GM23338 (cell line): ENCODE data around the gene FNDC3B. TPM values are rescaled to one million over a fixed set of nuclear protein-coding genes. Genes with fewer than 3 reads are reported as not detected.

Experiments
- ATAC-seq: fragments of 200-7000 bp; cut with Tn5 transposase; 3 replicates; pipeline ENCODE4 v1.9.1; 2020
- DNase-seq: peaks from one replicate; pipeline ENCODE4 v3.0.0-alpha.2; 2015; ENCODE audit warnings: low spot score
- H2AFZ ChIP-seq: fragments of 200-600 bp; sonication (generic); 2 replicates; pipeline ENCODE4 v1.8.0; 2016; ENCODE audit warnings: antibody characterized with exemption, mild to moderate bottlenecking, moderate library complexity
- H3F3A ChIP-seq: fragments of 200-600 bp; sonication (generic); replicated peaks from 2 replicates; pipeline ENCODE4 v1.8.0; 2017; ENCODE audit warnings: antibody characterized with exemption, mixed run types, low read depth
- H3K27ac ChIP-seq: fragments of 200-600 bp; sonication (generic); 2 replicates; pipeline ENCODE4 v1.6.1; 2016; ENCODE audit warnings: low read depth
- H3K27me3 ChIP-seq: fragments of 200-600 bp; sonication (generic); 2 replicates; pipeline ENCODE4 v1.8.0; 2016; ENCODE audit warnings: mild to moderate bottlenecking, mixed run types, moderate library complexity; ENCODE audit not compliant: insufficient read depth
- H3K36me3 ChIP-seq: fragments of 200-600 bp; sonication (generic); 2 replicates; pipeline ENCODE4 v1.8.0; 2016; ENCODE audit warnings: mild to moderate bottlenecking; ENCODE audit not compliant: insufficient read depth
- H3K4me1 ChIP-seq: fragments of 200-600 bp; sonication (generic); 2 replicates; pipeline ENCODE4 v1.8.0; 2016; ENCODE audit warnings: mild to moderate bottlenecking, moderate library complexity; ENCODE audit not compliant: insufficient read depth
- H3K4me2 ChIP-seq: fragments of 200-600 bp; sonication (generic); 2 replicates; pipeline ENCODE4 v1.7.1; 2017; ENCODE audit warnings: mixed run types
- H3K4me3 ChIP-seq: fragments of 200-600 bp; sonication (generic); 2 replicates; pipeline ENCODE4 v1.6.1; 2016; ENCODE audit warnings: mixed run types
- H3K79me2 ChIP-seq: fragments of 200-600 bp; sonication (generic); replicated peaks from 2 replicates; pipeline ENCODE4 v1.8.0; 2017; ENCODE audit warnings: mild to moderate bottlenecking; ENCODE audit not compliant: insufficient read depth
- H3K9me2 ChIP-seq: fragments of 200-600 bp; sonication (generic); 2 replicates; pipeline ENCODE4 v1.8.0; 2017; ENCODE audit not compliant: insufficient read depth
- H4K20me1 ChIP-seq: fragments of 200-600 bp; sonication (generic); replicated peaks from 2 replicates; pipeline ENCODE4 v1.8.0; 2017; ENCODE audit warnings: mild to moderate bottlenecking; ENCODE audit not compliant: insufficient read depth
- H3K27ac Mint-ChIP-seq: 2 replicates; pipeline ENCODE4 v1.8.0; 2020; ENCODE audit warnings: inconsistent platforms, mild to moderate bottlenecking, moderate library complexity, mixed read lengths
- H3K27me3 Mint-ChIP-seq: 3 replicates; pipeline ENCODE4 v1.8.0; 2022; ENCODE audit warnings: low read depth, mild to moderate bottlenecking, moderate library complexity, mixed read lengths, inconsistent platforms; ENCODE audit not compliant: insufficient read depth, poor library complexity
- H3K36me3 Mint-ChIP-seq: 3 replicates; pipeline ENCODE4 v1.8.0; 2021; ENCODE audit warnings: low read depth, mild to moderate bottlenecking, inconsistent platforms, moderate library complexity, mixed read lengths
- H3K4me1 Mint-ChIP-seq: 3 replicates; pipeline ENCODE4 v1.8.0; 2020; ENCODE audit warnings: mild to moderate bottlenecking, inconsistent platforms, mixed read lengths
- H3K4me3 Mint-ChIP-seq: 3 replicates; pipeline ENCODE4 v1.8.0; 2021; ENCODE audit warnings: moderate library complexity, mild to moderate bottlenecking, inconsistent platforms, mixed read lengths
- H3K9me3 Mint-ChIP-seq: 3 replicates; pipeline ENCODE4 v1.8.0; 2020; ENCODE audit warnings: moderate library complexity, mild to moderate bottlenecking, inconsistent platforms, mixed read lengths
- CREB1 ChIP-seq: fragments of 250-450 bp; sonication (Bioruptor Pico); IDR thresholded peaks from 2 replicates; pipeline ENCODE4 v1.5.0; 2020; ENCODE audit warnings: low read depth, mild to moderate bottlenecking, moderate library complexity
- EZH2 ChIP-seq: fragments of 200-600 bp; sonication (generic); IDR thresholded peaks from one replicate; pipeline ENCODE4 v1.8.0; 2017; ENCODE audit warnings: antibody characterized with exemption, mild to moderate bottlenecking, low read depth; ENCODE audit not compliant: unreplicated experiment
- EZH2phosphoT487 ChIP-seq: fragments of 200-600 bp; sonication (generic); IDR thresholded peaks from one replicate; pipeline ENCODE4 v1.8.1; 2018; ENCODE audit warnings: antibody characterized with exemption; ENCODE audit not compliant: unreplicated experiment
- JUNB ChIP-seq: IDR thresholded peaks from one replicate; pipeline ENCODE4 v1.6.1; 2016; ENCODE audit warnings: antibody characterized with exemption; ENCODE audit not compliant: unreplicated experiment
- NANOG ChIP-seq: IDR thresholded peaks from 2 replicates; pipeline ENCODE4 v1.6.1; 2016; ENCODE audit warnings: antibody characterized with exemption, borderline replicate concordance
- STAT1 ChIP-seq: IDR thresholded peaks from one replicate; pipeline ENCODE4 v1.6.1; 2016; ENCODE audit warnings: antibody characterized with exemption; ENCODE audit not compliant: unreplicated experiment
- ZNF114 ChIP-seq: fragments of 250-450 bp; sonication (Bioruptor Pico); IDR thresholded peaks from 2 replicates; pipeline ENCODE4 v1.5.0; 2020; ENCODE audit warnings: mild to moderate bottlenecking, moderate library complexity
- ZNF331 ChIP-seq: fragments of 250-450 bp; sonication (Bioruptor Pico); IDR thresholded peaks from 2 replicates; pipeline ENCODE4 v1.5.0; 2020; ENCODE audit warnings: low read depth, mild to moderate bottlenecking, moderate library complexity
- polyA plus RNA-seq: library from polyadenylated mRNA; unstranded; fragments of >200 nt; fragmentation: Nextera tagmentation; extraction: Ambion mirVana; gene quantifications from 2 replicates; pipeline ENCODE4 v1.2.1, GENCODE V29; 2016
- total RNA-seq: library from RNA; depleted of rRNA; stranded (reverse); fragments of >200 nt; shearing (Covaris generic); gene quantifications from 2 replicates; pipeline ENCODE4 v1.2.3, GENCODE V29; 2014
- TF ChIP-seq, protein P1 (sequence below): IDR thresholded peaks from 2 replicates; pipeline ENCODE4 v1.6.1; 2016; ENCODE audit warnings: antibody characterized with exemption
- TF ChIP-seq, protein P2 (sequence below): IDR thresholded peaks from one replicate; pipeline ENCODE4 v1.6.1; 2018; ENCODE audit warnings: antibody characterized with exemption; ENCODE audit not compliant: unreplicated experiment
- TF ChIP-seq, protein P3 (sequence below): fragments of 250-450 bp; sonication (Bioruptor Pico); IDR thresholded peaks from 2 replicates; pipeline ENCODE4 v1.5.0; 2020; ENCODE audit warnings: mild to moderate bottlenecking, moderate library complexity

Gene FNDC3B
- total and polyA plus RNA-seq, 2 experiments from 2014 or later = 19.1 to 55.4 TPM

DNA sequence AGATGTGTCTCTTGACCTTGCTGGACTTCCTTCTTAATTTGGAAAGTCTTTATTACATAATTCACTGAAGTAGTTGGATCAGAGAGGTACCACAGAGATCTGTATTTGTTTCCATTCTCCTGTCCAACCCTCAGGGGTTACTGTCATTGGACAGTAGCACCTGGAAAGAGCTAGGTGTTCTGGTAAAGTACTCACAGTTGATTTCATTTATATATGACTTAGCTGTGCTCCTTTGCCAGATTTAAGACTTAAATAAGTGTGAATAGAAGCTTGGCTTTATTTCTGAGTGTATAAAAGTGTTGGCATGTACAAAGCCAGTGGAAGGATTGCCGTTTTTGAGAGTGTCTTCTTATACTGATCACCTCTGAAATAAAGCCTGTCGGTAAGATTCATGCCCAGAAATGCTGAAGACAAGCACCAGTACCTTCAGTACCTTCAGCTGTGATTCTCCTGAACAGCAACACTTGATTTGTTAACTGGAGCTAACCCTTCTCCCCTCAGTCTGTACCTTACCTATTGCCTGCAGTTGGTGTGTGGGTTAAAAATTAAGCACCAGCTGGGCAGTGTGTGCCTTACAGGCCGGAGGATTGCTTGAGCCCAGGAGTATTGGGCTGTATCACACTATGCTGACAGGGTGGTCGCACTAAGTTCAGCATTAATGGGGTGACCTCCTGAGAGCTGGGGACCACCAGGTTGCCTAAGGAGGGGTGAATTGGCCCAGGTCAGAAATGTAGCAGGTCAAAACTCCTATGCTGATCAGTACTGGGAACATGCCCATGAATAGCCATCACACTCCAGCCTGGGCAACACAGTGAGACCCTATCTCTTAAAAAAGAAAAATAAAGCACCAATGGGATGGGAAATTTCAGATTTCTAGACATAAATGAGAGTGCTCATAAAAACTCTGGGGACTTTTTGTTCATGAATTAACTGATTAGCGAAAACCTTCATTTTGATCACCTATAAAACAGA lies 197.7 kb downstream of the FNDC3B start:
- Mint-ChIP-seq H3K4me3 (no peak overlapping the region), H3K27me3 (peaks cover 3% of the 10 kb centered on the region), H3K9me3 (peaks cover 20% of the 10 kb centered on the region), H3K4me1 (peaks cover 4% of the 10 kb centered on the region; the same call in 2 of the 3 replicates), H3K36me3 (peaks cover 36% of the 10 kb centered on the region), H3K27ac (no peak overlapping the region)
- no peaks in the 10 kb centered on the region for H3K9me2 ChIP-seq
- H3K79me2 ChIP-seq = peaks cover 47% of the 10 kb centered on the region
- H3K4me1 ChIP-seq = no peaks in the 10 kb centered on the region
- DNase-seq (no peak), ATAC-seq (no peak)
- no peak overlapping the region for H3K4me3 ChIP-seq
- H3K27me3 ChIP-seq = no peaks in the 10 kb centered on the region
- no peaks in the 10 kb centered on the region for H4K20me1 ChIP-seq
- no peak overlapping the region for H3K27ac ChIP-seq
- TF ChIP-seq, protein P1, sequence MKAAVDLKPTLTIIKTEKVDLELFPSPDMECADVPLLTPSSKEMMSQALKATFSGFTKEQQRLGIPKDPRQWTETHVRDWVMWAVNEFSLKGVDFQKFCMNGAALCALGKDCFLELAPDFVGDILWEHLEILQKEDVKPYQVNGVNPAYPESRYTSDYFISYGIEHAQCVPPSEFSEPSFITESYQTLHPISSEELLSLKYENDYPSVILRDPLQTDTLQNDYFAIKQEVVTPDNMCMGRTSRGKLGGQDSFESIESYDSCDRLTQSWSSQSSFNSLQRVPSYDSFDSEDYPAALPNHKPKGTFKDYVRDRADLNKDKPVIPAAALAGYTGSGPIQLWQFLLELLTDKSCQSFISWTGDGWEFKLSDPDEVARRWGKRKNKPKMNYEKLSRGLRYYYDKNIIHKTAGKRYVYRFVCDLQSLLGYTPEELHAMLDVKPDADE = no peak
- TF ChIP-seq JUNB = no peak
- TF ChIP-seq STAT1 = no peak
- TF ChIP-seq NANOG = no peak
- no peak for TF ChIP-seq ZNF114 (CRISPR knock-in tag)
- TF ChIP-seq, protein P2, sequence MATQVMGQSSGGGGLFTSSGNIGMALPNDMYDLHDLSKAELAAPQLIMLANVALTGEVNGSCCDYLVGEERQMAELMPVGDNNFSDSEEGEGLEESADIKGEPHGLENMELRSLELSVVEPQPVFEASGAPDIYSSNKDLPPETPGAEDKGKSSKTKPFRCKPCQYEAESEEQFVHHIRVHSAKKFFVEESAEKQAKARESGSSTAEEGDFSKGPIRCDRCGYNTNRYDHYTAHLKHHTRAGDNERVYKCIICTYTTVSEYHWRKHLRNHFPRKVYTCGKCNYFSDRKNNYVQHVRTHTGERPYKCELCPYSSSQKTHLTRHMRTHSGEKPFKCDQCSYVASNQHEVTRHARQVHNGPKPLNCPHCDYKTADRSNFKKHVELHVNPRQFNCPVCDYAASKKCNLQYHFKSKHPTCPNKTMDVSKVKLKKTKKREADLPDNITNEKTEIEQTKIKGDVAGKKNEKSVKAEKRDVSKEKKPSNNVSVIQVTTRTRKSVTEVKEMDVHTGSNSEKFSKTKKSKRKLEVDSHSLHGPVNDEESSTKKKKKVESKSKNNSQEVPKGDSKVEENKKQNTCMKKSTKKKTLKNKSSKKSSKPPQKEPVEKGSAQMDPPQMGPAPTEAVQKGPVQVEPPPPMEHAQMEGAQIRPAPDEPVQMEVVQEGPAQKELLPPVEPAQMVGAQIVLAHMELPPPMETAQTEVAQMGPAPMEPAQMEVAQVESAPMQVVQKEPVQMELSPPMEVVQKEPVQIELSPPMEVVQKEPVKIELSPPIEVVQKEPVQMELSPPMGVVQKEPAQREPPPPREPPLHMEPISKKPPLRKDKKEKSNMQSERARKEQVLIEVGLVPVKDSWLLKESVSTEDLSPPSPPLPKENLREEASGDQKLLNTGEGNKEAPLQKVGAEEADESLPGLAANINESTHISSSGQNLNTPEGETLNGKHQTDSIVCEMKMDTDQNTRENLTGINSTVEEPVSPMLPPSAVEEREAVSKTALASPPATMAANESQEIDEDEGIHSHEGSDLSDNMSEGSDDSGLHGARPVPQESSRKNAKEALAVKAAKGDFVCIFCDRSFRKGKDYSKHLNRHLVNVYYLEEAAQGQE = no peak
- no peak for TF ChIP-seq ZNF331 (CRISPR knock-in tag)
- no peak for TF ChIP-seq EZH2phosphoT487
- TF ChIP-seq CREB1 = no peak
- H2AFZ ChIP-seq = no peak overlapping the region
- H3K36me3 ChIP-seq = peaks cover 14% of the 10 kb centered on the region
- no peak overlapping the region for H3K4me2 ChIP-seq
- no peaks in the 10 kb centered on the region for H3F3A ChIP-seq

DNA sequence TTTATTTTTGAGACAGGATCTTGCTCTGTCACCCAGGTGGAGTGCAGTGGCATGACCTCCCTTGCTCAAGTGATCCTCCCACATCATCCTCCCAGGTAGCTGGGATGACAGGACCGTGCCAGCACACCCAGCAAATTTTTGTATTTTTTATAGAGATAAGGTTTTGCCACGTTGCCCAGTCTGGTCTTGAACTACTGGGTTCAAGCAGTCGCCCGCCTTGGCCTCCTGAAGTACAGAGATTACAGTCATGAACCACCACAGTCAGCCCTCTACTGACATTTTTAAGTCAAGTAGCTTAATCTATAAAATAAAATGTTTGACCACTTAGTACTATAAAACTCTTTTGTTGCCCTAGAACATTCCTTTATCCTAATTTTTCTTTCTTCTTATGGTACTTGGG lies 198.8 kb downstream of the FNDC3B start:
- Mint-ChIP-seq H3K4me1 (peaks cover 4% of the 10 kb centered on the region; the same call in 2 of the 3 replicates), H3K4me3 (no peak overlapping the region), H3K36me3 (peaks cover 47% of the 10 kb centered on the region), H3K9me3 (peaks cover 31% of the 10 kb centered on the region), H3K27ac (no peak overlapping the region), H3K27me3 (peaks cover 5% of the 10 kb centered on the region)
- no peak overlapping the region for H2AFZ ChIP-seq
- H3K27ac ChIP-seq = no peak overlapping the region
- no peaks in the 10 kb centered on the region for H4K20me1 ChIP-seq
- no peaks in the 10 kb centered on the region for H3K27me3 ChIP-seq
- no peak overlapping the region for H3K4me2 ChIP-seq
- ATAC-seq = no peak
- H3K79me2 ChIP-seq = peaks cover 50% of the 10 kb centered on the region
- H3K4me3 ChIP-seq = no peak overlapping the region
- no peaks in the 10 kb centered on the region for H3K4me1 ChIP-seq
- no peak for DNase-seq
- H3K9me2 ChIP-seq = no peaks in the 10 kb centered on the region
- peaks cover 21% of the 10 kb centered on the region for H3K36me3 ChIP-seq
- no peaks in the 10 kb centered on the region for H3F3A ChIP-seq
- TF ChIP-seq, protein P3, sequence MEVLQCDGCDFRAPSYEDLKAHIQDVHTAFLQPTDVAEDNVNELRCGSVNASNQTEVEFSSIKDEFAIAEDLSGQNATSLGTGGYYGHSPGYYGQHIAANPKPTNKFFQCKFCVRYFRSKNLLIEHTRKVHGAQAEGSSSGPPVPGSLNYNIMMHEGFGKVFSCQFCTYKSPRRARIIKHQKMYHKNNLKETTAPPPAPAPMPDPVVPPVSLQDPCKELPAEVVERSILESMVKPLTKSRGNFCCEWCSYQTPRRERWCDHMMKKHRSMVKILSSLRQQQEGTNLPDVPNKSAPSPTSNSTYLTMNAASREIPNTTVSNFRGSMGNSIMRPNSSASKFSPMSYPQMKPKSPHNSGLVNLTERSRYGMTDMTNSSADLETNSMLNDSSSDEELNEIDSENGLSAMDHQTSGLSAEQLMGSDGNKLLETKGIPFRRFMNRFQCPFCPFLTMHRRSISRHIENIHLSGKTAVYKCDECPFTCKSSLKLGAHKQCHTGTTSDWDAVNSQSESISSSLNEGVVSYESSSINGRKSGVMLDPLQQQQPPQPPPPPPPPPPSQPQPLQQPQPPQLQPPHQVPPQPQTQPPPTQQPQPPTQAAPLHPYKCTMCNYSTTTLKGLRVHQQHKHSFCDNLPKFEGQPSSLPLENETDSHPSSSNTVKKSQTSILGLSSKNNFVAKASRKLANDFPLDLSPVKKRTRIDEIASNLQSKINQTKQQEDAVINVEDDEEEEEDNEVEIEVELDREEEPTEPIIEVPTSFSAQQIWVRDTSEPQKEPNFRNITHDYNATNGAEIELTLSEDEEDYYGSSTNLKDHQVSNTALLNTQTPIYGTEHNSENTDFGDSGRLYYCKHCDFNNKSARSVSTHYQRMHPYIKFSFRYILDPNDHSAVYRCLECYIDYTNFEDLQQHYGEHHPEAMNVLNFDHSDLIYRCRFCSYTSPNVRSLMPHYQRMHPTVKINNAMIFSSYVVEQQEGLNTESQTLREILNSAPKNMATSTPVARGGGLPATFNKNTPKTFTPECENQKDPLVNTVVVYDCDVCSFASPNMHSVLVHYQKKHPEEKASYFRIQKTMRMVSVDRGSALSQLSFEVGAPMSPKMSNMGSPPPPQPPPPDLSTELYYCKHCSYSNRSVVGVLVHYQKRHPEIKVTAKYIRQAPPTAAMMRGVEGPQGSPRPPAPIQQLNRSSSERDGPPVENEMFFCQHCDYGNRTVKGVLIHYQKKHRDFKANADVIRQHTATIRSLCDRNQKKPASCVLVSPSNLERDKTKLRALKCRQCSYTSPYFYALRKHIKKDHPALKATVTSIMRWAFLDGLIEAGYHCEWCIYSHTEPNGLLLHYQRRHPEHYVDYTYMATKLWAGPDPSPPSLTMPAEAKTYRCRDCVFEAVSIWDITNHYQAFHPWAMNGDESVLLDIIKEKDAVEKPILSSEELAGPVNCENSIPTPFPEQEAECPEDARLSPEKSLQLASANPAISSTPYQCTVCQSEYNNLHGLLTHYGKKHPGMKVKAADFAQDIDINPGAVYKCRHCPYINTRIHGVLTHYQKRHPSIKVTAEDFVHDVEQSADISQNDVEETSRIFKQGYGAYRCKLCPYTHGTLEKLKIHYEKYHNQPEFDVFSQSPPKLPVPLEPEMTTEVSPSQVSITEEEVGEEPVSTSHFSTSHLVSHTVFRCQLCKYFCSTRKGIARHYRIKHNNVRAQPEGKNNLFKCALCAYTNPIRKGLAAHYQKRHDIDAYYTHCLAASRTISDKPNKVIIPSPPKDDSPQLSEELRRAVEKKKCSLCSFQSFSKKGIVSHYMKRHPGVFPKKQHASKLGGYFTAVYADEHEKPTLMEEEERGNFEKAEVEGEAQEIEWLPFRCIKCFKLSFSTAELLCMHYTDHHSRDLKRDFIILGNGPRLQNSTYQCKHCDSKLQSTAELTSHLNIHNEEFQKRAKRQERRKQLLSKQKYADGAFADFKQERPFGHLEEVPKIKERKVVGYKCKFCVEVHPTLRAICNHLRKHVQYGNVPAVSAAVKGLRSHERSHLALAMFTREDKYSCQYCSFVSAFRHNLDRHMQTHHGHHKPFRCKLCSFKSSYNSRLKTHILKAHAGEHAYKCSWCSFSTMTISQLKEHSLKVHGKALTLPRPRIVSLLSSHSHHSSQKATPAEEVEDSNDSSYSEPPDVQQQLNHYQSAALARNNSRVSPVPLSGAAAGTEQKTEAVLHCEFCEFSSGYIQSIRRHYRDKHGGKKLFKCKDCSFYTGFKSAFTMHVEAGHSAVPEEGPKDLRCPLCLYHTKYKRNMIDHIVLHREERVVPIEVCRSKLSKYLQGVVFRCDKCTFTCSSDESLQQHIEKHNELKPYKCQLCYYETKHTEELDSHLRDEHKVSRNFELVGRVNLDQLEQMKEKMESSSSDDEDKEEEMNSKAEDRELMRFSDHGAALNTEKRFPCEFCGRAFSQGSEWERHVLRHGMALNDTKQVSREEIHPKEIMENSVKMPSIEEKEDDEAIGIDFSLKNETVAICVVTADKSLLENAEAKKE (CRISPR knock-in tag) = no peak
- no peak for TF ChIP-seq EZH2
